ENCODE data around the gene SDHD. TPM values are rescaled to one million over a fixed set of nuclear protein-coding genes. Genes with fewer than 3 reads are reported as not detected.

The SDHD gene
- total RNA-seq, 2 donors from 2014 or later = 274 to 276 TPM

DNA sequence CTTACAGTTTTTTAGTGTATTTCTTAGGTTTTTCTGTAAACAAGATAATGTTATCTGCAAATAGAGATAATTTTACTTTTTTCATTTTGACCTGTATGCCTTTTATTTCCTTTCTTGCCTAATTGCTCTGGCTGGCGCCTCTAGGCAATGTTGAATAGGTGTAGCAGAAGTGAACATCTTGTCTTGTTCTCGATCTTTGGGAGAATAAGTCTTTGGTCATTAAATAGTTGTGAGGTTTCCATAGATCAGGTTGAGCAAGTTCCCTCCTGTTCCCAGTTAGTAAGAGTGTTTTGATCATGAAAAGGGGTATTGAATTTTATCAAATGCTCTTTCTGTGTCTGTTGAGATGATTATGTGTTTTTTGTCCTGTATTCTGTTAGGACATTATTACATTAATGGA lies 36.9 kb upstream of the SDHD start:
- Histone ChIP-seq H3K4me3 (no peak overlapping the region), H3K27me3 (no peaks in the 10 kb centered on the region), H3K9me3 (no peaks in the 10 kb centered on the region), H3K4me1 (no peaks in the 10 kb centered on the region), H3K27ac (no peak overlapping the region), H3K36me3 (peaks cover 6% of the 10 kb centered on the region), H3K9ac (ENCODE audit: low read depth in 2 of 2, low read length in 2 of 2) (no peak overlapping the region)
- intact Hi-C loops (cut with DNase I) = no loop called here
- no peak for DNase-seq
- TF ChIP-seq, protein P1, sequence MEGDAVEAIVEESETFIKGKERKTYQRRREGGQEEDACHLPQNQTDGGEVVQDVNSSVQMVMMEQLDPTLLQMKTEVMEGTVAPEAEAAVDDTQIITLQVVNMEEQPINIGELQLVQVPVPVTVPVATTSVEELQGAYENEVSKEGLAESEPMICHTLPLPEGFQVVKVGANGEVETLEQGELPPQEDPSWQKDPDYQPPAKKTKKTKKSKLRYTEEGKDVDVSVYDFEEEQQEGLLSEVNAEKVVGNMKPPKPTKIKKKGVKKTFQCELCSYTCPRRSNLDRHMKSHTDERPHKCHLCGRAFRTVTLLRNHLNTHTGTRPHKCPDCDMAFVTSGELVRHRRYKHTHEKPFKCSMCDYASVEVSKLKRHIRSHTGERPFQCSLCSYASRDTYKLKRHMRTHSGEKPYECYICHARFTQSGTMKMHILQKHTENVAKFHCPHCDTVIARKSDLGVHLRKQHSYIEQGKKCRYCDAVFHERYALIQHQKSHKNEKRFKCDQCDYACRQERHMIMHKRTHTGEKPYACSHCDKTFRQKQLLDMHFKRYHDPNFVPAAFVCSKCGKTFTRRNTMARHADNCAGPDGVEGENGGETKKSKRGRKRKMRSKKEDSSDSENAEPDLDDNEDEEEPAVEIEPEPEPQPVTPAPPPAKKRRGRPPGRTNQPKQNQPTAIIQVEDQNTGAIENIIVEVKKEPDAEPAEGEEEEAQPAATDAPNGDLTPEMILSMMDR (IDR thresholded peaks at IDR 0.05) = no peak

DNA sequence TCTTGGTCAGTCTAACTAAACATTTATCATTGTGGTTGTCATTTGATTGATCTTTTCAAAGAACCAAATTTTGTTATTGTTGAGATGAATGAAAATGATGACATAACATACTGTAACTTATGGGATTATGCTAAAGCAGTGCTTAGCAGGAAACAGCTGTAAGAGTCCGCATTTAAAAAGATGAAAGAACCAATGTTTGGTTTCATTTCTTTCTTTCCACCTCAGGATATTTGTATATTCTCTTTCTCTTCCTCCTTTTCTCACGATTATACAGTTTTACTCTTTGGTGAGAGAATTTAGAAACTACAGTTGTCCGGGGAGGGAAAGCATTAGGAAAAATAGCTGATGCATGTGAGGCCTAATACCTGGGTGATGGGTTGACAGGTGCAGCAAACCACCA lies 36.0 kb upstream of the SDHD start:
- no peaks in the 10 kb centered on the region for H3K27me3 ChIP-seq
- no peak overlapping the region for H3K27ac ChIP-seq
- H3K4me3 ChIP-seq = no peak overlapping the region
- H3K9me3 ChIP-seq = no peaks in the 10 kb centered on the region
- no peak for DNase-seq
- TF ChIP-seq, protein P1 (IDR thresholded peaks at IDR 0.05) = no peak
- H3K9ac ChIP-seq (ENCODE audit: low read depth in 2 of 2, low read length in 2 of 2) = no peak overlapping the region
- intact Hi-C loops (cut with DNase I) = no loop called here
- H3K4me1 ChIP-seq = no peaks in the 10 kb centered on the region
- peaks cover 6% of the 10 kb centered on the region for H3K36me3 ChIP-seq

DNA sequence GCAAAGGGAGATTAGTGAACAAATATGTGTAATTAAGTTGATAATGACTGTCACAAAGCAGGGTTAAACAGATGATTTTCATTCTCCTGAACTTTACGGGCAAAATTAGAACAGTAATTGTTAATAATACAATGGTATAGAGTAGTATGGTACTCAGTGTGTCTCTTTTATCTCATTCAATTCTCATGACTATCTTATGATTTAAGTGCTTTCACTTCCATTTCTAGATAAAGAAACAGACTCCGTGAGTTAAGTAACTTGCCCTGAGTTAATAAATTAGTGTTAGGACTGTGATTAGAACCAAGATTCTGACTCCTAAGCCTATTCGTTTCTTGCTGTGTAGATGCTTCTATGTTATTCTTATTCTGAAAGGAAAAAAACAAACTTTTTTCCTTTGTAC lies 34.9 kb upstream of the SDHD start:
- peaks cover 6% of the 10 kb centered on the region for H3K36me3 ChIP-seq
- DNase-seq = no peak
- H3K27ac ChIP-seq = no peak overlapping the region
- no peak overlapping the region for H3K9ac ChIP-seq (ENCODE audit: low read depth in 2 of 2, low read length in 2 of 2)
- no peaks in the 10 kb centered on the region for H3K9me3 ChIP-seq
- H3K27me3 ChIP-seq = no peaks in the 10 kb centered on the region
- no peaks in the 10 kb centered on the region for H3K4me1 ChIP-seq
- TF ChIP-seq, protein P1 (IDR thresholded peaks at IDR 0.05) = no peak
- H3K4me3 ChIP-seq = no peak overlapping the region
- intact Hi-C loops (cut with DNase I) = no loop called here

DNA sequence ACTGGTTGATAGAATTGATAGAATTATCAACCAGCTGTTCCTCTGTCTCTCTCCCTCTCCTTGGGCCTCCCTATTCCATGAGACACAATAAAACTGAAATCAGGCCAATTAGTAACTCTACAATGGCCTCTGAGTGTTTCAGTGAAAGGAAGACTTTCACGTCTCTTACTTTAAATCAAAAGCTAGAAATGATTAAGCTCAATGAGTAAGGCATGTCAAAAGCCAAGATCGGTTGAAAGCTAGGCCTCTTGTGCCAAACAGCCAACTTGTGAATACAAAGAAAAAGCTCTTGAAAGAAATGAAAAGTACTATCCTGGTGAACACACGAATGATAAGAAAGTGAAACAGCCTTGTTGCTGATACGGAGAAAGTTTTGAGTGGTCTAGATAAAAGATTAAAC lies 29.5 kb upstream of the SDHD start:
- Histone ChIP-seq H3K27me3 (no peaks in the 10 kb centered on the region), H3K4me3 (no peak overlapping the region), H3K27ac (no peak overlapping the region), H3K36me3 (peaks cover 5% of the 10 kb centered on the region), H3K9me3 (no peaks in the 10 kb centered on the region), H3K4me1 (no peaks in the 10 kb centered on the region), H3K9ac (ENCODE audit: low read depth in 2 of 2, low read length in 2 of 2) (no peak overlapping the region)
- no peak for DNase-seq
- TF ChIP-seq, protein P1 (IDR thresholded peaks at IDR 0.05) = no peak
- intact Hi-C loops (cut with DNase I) = no loop called here

DNA sequence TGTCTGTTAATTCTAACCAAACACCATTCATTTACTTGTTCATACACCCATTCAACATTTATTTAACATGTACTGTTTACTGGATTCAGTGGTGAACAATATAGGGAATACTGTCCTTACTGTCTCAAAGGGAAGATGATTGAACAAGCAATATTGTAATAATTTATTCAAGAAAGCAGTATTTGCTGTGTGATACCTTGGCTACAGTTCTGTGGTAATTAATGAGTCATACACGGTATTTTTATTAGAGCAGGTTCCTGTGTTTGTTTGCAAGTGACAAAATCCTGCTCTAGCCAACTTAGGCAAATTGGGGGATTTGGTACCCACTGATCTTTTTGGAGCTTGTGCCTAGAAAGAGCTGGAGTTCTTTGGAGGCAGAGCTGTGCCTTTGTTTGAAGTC lies 28.6 kb upstream of the SDHD start:
- intact Hi-C loops (cut with DNase I) = no loop called here
- no peaks in the 10 kb centered on the region for H3K9me3 ChIP-seq

More for the DNA sequence above, 28.6 kb upstream of the SDHD start:
- H3K27ac ChIP-seq = no peak overlapping the region
- H3K4me1 ChIP-seq = no peaks in the 10 kb centered on the region
- no peak overlapping the region for H3K4me3 ChIP-seq
- no peak for DNase-seq
- TF ChIP-seq, protein P1 (IDR thresholded peaks at IDR 0.05) = no peak
- H3K36me3 ChIP-seq = peaks cover 5% of the 10 kb centered on the region
- no peaks in the 10 kb centered on the region for H3K27me3 ChIP-seq
- no peak overlapping the region for H3K9ac ChIP-seq (ENCODE audit: low read depth in 2 of 2, low read length in 2 of 2)
